ENCODE measurements around the gene TRIM9.

- TF ChIP-seq CTCF (conservative IDR thresholded peaks at IDR 0.05; ENCODE audit: low read depth, low read length), result no peak
- no peak for TF ChIP-seq USF2 (IDR thresholded peaks at IDR 0.05; ENCODE audit: low read depth, low read length)
- no peak for TF ChIP-seq POLR2A (IDR thresholded peaks at IDR 0.05; ENCODE audit: low read depth, low read length)
- TF ChIP-seq ELK1 (IDR thresholded peaks at IDR 0.05; ENCODE audit: borderline replicate concordance, low read depth, low read length), result no peak
- no peak for TF ChIP-seq RAD21 (IDR thresholded peaks at IDR 0.05; ENCODE audit: low read length)
- TF ChIP-seq CEBPB (IDR thresholded peaks at IDR 0.05; ENCODE audit: low read depth, low read length), result no peak
- no peak for TF ChIP-seq MXI1 (IDR thresholded peaks at IDR 0.05; ENCODE audit: borderline replicate concordance, low read depth, low read length)
- 0 out of 2 replicates have a peak, but pooled peaks have one; percentile 7 for TF ChIP-seq NFE2L2 (IDR thresholded peaks at IDR 0.05; ENCODE audit: low read depth, low read length)
- no peak for TF ChIP-seq RCOR1 (IDR thresholded peaks at IDR 0.05; ENCODE audit: insufficient replicate concordance, low read length)
Measured at GRCh38 chr14:50961605-50962221, 133.2 kb downstream of the TRIM9 start.

All from IMR-90 (cell line).